Measurements from ENCODE around the gene MIA2. TPM values are rescaled to one million over a fixed set of nuclear protein-coding genes. Genes with fewer than 3 reads are reported as not detected.
"Not testable (repeated sequence)": the region's sequence is repeated elsewhere in the genome, so short reads cannot be mapped to it uniquely, and the experiment has no call there.

MIA2 gene
- total RNA-seq, 2 donors from 2014 or later = 43.6 to 46.8 TPM

DNA sequence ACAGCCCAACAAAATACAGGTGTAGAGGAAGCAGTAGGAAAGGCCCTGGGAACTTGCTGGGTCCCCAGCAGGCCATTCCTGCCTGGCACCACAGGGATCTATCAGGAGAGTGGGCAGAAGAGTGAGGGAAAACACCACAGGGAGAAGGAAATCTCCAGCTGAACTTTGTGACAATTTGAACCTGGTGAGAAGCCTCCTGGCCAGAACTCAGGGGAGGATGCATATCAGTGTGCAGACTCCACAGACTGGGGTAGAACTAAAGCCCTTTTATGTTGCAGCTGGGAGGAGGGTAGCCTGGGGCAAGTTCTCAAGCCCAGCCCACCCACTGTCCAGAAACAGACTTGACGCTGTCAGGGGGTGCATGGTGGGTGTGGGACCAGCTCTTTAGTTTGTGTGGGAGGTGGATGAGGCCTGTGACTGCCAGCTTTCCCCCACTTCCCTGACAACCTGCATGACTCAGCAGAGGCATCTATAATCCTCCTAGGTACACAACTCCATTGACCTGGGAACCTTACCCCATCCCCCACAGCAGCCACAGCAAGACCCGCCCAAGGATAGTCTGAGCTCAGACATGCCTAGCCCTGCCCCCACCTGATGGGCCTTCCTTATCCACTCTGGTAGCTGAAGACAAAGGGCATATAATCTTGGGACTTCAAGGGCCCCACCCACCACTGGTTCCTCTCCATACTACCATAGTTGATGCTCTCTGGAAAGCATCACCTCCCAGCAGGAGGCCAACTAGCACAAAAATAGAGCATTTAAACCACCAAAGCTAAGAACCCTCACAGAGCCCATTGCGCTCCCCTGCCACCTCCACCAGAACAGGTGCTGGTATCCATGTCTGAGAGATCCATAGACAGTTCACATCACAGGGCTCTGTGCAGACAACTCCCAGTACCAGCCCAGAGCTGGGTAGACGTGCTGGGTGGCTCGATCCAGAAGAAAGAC, 29.8 kb upstream of the MIA2 start:
- no peak for DNase-seq
- H3K9me3 ChIP-seq = no peaks in the 10 kb centered on the region
- no peak for ATAC-seq

GRCh38 chr14:39207430-39207829, 26.3 kb upstream of the MIA2 start:
- ATAC-seq; H3K27me3 ChIP-seq; H3K27ac ChIP-seq; H3K9me3 ChIP-seq; DNase-seq; H3K4me3 ChIP-seq; H3K36me3 ChIP-seq (replicated peaks in 1 of 2; ENCODE audit: insufficient read depth in 1 of 2, low read depth in 2 of 2); intact Hi-C loops (cut with DNase I); H3K4me1 ChIP-seq: not testable (repeated sequence)
- 62 to 82% methylated on average over 2 of the region's 2 CpGs for WGBS, 2 donors

More for the DNA sequence above, 29.8 kb upstream of the MIA2 start:
- H3K4me3 ChIP-seq = no peak overlapping the region
- TF ChIP-seq CTCF (IDR thresholded peaks at IDR 0.05) (no peak), POLR2A (IDR thresholded peaks at IDR 0.05) (no peak)
- H3K27ac ChIP-seq = no peak overlapping the region
- no peaks in the 10 kb centered on the region for H3K4me1 ChIP-seq
- 82 to 95% methylated on average over 3 to 5 of the region's 5 CpGs for WGBS, 2 donors
- H3K27me3 ChIP-seq = no peaks in the 10 kb centered on the region
- intact Hi-C loops (cut with DNase I) = no loop called here
- H3K36me3 ChIP-seq (replicated peaks in 1 of 2; ENCODE audit: insufficient read depth in 1 of 2, low read depth in 2 of 2) = no peaks in the 10 kb centered on the region

DNA sequence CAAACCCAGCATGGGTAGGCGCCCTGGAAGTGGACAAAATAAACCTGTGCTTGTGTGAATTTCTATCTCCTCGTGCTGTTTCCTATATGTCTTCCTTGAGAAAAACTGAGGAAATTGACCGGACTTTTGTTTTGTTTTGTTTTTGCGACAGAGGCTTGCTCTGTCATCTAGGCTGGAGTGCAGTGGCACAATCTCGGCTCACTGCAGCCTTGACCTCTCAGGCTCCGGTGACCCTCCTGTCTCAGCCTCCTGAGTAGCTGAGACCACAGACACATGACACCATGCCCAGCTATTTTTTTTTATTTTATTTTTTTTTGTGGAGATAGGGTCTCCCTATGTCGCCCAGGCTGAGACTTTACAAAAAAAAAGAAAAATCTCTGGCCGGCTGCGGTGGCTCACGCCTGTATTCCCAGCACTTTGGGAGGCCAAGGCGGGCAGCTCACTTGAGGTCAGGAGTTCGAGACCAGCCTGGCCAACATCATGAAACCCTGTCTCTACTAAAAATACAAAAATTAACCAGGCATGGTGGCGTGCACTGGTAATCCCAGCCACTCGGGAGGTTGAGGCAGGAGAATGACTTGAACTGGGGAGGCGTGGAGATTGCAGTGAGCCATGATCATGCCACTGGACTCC, 22.5 kb upstream of the MIA2 start:
- Histone ChIP-seq H3K27me3 (no peaks in the 10 kb centered on the region), H3K27ac (no peak overlapping the region), H3K9me3 (no peaks in the 10 kb centered on the region), H3K4me3 (no peak overlapping the region), H3K4me1 (no peaks in the 10 kb centered on the region), H3K36me3 (replicated peaks in 1 of 2; ENCODE audit: insufficient read depth in 1 of 2, low read depth in 2 of 2) (no peaks in the 10 kb centered on the region)
- ATAC-seq (no peak), DNase-seq (no peak)
- TF ChIP-seq POLR2A (IDR thresholded peaks at IDR 0.05) (no peak), CTCF (IDR thresholded peaks at IDR 0.05) (no peak)
- intact Hi-C loops (cut with DNase I) = no loop called here
- 80 to 85% methylated on average over 15 of the region's 15 CpGs for WGBS, 2 donors

DNA sequence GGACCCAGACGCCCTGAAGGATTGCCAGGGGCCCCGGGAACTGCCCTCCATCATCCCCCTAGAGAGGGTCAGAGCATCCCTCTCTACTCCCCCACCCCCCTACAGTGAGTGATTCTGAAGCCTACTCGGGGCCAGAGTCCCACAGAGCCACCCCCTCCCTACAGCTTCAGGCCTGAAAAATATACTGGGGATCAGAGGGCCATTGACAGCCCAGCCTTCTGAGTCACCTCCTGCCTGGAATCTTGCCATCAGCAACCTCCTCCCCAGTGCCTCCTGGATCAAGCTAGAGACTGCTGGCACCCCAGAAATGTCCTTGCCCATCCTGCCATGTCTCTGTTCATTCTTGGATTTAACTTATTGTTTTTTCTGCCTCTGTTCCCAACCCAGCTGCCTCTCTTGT, 21.7 kb upstream of the MIA2 start:
- Histone ChIP-seq H3K27me3 (no peaks in the 10 kb centered on the region), H3K4me3 (no peak overlapping the region), H3K9me3 (no peaks in the 10 kb centered on the region), H3K36me3 (replicated peaks in 1 of 2; ENCODE audit: insufficient read depth in 1 of 2, low read depth in 2 of 2) (no peaks in the 10 kb centered on the region), H3K4me1 (no peaks in the 10 kb centered on the region), H3K27ac (no peak overlapping the region)
- intact Hi-C loops (cut with DNase I) = no loop called here
- ATAC-seq = no peak
- TF ChIP-seq CTCF (IDR thresholded peaks at IDR 0.05) (no peak), POLR2A (IDR thresholded peaks at IDR 0.05) (no peak)
- WGBS, 2 donors = 17 to 83% methylated on average over 1 to 3 of the region's 3 CpGs
- no peak for DNase-seq

DNA sequence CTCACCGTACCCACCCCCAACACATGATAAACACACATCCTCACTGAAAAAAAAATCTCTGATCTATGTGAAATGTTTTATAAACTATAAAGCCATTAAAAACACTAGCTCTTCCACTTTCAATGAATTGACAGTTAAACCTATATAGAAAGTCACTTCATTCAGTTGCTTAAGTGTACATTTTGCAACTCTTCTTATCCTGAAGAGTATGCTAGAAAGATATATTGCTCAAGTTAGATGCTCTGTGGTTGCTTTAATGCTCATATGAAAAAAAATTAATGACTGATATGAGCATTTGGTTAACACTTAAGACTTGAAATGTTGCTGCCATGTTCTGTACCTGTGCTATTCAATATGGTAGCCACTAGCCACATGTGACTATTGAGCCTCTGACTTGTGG, 21.0 kb upstream of the MIA2 start:
- Histone ChIP-seq H3K27me3 (no peaks in the 10 kb centered on the region), H3K9me3 (no peaks in the 10 kb centered on the region), H3K27ac (no peak overlapping the region), H3K36me3 (replicated peaks in 1 of 2; ENCODE audit: insufficient read depth in 1 of 2, low read depth in 2 of 2) (no peaks in the 10 kb centered on the region), H3K4me1 (no peaks in the 10 kb centered on the region), H3K4me3 (no peak overlapping the region)
- TF ChIP-seq POLR2A (IDR thresholded peaks at IDR 0.05) = no peak
- no peak for TF ChIP-seq CTCF (IDR thresholded peaks at IDR 0.05)
- intact Hi-C loops (cut with DNase I) = no loop called here
- WGBS, 2 donors = 44 to 89% methylated on average over 1 of the region's 1 CpG
- DNase-seq = no peak
- ATAC-seq = no peak

Measured in body of pancreas (tissue), 4 donors.